Fibroblast of peridontal ligament (primary cell): ENCODE results near the gene MTMR4.
"Not testable (repeated sequence)": the region's sequence is repeated elsewhere in the genome, so short reads cannot be mapped to it uniquely, and the experiment has no call there.

Experiments
- DNase-seq: peaks from one replicate; pipeline ENCODE4 v3.0.0-alpha.2; 2010; ENCODE audit errors: extremely low read depth

Gene MTMR4

DNA sequence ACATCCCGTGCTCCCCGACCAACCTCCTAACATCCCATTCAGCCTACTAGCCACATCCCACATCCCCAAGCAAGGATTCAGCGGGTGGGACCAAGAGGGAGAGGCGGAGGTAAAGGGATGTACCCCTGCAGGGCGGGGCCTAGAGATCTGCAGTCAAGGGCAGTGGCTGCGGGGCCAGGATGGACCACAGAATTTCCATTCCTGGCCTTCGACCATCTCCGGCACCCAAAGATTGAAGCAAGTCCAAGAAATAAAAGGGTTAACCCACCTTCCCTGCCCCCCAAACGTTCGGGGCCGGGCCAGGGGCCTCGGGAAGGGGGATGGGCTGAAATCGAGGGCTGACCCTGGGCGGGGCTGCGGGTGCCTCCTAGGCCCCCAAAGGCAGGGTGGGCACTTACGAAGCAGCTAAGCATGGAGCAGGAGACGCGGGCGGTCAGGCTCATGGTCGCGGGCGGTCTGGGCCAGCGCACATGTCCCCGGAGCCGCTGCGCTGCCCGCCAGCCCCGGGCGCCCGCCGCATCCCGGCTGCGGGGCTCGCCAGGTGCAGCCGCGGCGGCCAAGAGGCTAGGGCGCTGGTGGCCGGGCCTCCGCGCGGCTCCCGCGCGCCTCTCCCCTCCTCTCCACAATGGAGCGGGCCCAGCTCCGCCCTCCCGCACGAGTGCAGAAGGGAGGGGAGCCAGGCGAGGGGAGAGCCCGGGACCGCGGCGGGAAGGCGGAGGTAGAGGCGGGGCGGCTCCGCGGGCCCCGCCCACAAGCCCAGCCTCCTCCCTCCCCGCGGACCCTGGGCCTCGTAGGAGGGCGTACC lies at the start of gene MTMR4:
Gene MTMR4, minus strand, starts transcription at position 674 of the 805 bp plus-strand sequence. Its CDS starts 231 bp downstream, at position 443.
- peak; percentile 52 for DNase-seq

DNA sequence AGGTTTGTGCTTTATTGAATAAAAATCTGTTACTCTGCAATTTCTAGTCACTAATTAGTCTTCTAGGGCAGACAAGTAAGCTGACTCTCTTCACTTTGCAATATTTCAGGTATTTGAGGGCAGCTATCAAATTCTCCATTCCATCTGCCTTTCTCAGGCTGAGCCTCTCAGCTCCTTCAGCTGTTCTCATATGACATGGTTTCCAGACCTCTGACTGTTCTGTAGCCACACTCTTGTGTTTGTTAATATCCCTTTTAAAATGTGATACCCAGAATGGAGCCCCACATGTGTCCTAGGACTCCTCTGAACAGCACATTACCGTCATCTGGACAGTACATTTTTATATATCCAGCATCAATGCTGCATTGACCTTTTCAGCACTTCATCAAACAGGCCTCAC lies 46.1 kb upstream of the MTMR4 start:
- DNase-seq: no peak

DNA sequence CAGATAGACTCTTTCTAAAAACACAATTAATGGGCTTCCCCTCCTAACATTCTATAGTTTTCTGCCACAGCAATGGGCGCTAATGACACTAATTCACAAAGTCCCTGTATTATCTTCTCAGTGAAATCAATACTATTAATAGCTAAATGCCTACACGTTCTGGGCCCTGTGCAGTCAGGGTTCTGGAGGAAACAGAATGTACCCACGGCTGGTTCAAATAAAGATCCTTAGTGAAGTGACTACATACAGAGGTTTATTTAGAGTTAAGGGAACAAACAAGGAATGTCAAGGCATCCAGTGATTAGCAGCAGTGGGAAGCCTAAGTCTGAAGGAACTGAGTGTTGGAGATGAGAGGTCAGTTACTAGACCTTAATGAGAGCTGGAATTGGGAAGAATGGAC lies 43.5 kb upstream of the MTMR4 start:
- no peak for DNase-seq

DNA sequence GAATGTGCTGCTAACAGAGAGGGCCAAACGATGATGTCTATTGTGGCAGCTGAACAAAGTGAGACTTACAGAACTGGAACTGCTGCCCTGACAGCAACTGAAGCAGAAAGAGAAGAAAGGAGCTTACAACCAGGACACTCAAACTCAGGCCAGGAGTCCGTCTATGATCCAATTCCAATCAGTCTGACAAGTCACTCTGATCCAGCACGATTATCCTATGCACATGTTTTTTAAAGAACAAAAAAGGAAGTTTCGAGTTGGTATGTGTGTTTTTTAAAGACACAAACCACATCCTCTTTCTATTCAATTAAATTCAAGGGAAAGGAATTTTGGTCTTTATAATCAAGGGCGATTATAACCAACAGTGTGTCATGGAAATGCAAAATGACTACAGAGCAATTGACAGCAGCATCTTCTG lies 42.4 kb upstream of the MTMR4 start:
- DNase-seq: no peak

DNA sequence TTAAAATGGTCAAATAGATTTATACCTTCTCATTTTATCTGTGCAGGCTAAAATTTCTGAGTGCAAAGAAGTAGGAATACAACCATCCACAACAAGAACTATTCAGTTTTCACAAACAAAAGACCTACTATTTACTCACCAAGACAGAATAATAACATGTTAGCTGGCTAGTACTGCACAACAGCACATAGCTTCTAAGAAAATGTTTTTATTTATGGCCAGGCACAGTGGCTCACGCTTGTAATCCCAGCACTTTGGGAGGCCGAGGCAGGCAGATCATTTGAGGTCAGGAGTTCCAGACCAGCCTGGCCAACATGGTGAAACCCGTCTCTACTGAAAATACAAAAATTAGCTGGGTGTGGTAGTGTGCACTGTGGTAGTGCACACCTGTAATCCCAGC lies 40.7 kb upstream of the MTMR4 start:
- DNase-seq: not testable (repeated sequence)

DNA sequence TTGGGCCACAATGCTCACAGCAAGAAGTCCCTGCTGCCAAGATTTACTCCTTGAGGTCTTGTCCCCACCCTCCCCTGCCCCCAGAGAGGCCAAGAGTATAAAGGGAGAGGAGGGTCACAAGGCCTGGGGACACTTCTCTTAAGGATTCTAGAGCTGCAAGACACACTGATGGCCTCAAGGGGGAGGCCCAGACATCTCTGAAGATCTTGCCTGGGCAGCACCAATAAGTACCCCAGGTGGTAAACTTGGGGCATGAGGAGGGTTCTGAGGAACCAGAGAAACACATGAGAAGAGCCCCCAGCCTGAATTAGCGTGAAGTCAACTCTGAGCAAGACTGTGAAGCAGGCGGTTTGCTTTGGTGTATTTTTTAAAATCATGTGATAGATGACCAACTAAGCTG lies 26.8 kb upstream of the MTMR4 start:
- DNase-seq: no peak

DNA sequence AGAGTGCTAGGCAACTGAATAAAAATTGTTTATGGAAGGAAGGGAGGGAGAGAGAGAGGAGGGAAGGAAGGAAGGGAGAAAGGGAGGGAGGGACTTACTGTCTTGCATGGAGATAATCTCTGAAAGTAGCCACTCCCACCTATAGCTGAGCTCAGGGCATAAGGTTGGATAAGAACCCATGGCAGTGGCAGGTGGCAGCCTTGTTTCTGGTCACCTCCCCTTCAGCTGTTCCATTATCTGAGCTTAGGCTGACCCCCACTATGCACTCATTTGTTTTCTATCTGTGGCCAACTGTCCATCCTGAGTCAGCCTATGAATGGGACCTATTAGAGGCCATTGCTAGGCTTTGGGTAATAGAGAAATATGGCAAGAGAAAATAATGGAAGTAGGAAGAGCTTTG lies 25.3 kb upstream of the MTMR4 start:
- no peak for DNase-seq

DNA sequence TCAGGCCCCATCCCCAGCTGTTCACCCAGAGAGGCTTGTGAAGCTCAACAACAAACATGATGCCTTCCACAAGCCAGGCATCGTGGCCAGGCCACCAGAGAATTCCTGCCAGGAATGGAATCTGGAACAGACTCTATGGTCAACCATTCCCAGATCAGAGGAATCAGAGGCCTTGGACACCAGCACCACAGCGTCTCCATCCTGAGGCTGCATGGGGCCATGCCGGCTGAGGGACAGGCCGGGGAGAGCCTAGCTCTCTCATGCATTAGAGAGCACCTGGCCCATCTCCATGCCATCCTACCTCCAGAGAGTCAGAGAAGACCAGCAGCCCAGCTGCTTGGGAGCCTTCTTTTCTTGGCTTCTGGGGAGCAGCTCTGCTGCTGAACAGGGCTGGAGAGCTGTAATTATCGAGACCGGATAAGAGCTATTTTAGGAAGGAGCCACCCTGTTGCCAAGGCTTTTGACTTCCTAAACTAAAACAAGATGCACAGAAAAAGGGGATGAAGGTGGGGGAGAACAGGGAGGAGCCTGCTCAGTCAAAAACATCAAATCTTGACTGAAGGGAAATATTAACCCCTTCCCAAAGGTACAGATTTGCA lies 24.5 kb upstream of the MTMR4 start:
- peak; percentile 34 for DNase-seq

- no peak for DNase-seq
Observed at GRCh38 chr17:58537266-58537665, 22.8 kb upstream of the MTMR4 start.

GRCh38 chr17:58536542-58536941 lies 22.1 kb upstream of the MTMR4 start:
- no peak for DNase-seq

DNA sequence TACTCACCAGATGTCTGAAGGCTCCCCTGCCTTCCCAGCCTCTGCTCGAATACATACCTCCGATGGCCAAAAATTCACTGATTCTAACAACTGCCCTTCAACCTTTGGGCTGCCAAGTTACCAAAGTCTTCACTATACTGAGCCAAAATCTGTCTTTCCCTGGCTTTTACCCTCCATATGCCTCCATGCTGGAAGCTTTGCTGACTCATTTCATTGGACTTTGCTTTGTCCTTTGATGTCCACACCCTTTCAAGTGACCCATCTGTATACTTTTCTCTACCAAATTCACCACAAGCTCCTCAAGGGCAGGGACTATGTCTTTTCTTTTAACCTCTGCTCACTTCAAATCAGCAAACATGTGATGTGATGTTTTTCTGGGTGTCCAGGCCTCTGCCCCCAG lies 21.0 kb upstream of the MTMR4 start:
- peak; percentile 33 for DNase-seq

DNA sequence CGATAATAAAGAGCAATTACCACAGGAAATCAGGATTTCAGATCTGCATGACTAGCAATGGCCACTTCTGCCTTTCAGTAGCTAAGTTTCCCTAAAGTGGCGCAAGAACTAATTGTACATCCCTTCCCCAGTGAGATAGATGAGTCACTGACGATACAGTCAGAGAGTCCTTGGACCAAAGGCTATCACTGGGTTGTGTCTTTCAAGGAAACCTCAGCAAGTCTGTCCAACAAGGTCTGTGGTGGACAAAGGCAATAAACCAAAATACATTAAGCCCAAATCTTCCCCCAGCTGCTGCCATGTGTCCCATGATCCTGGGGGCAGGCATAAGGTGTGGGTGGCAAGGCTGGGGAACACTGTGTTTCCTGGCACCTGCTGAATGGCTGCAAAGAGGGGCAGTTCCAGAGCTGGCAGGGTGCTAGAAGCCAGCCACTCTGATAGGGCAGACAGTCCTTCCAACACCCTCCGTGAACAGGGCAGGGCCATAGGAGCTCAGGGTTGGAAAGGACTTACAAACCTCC lies 20.5 kb upstream of the MTMR4 start:
- peak; percentile 61 for DNase-seq

GRCh38 chr17:58534331-58534730 lies 19.9 kb upstream of the MTMR4 start:
- DNase-seq: no peak

- DNase-seq: no peak
Observed at GRCh38 chr17:58533616-58534188, 19.3 kb upstream of the MTMR4 start.

DNA sequence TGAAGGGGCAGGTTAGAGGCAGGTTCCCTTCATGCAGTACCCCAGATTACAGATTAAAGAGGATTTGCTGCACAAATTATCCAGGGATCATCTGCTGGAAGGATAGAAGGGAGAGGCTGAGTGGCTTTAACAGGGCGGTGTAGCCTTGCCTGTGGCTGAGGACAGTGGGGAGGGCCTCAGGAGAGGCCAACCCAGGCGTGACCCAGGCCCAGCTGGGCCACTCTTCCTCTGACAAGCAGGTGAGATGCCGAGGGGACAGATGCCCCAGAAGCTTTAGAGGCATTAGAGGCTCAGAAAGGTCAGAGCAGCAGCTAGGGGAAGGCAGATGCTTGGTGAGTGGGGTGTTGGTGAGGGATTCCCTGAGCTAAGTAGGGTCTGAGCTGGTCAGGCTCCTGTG lies 18.1 kb upstream of the MTMR4 start:
- DNase-seq: no peak

- no peak for DNase-seq
Observed at GRCh38 chr17:58531661-58532554, 17.5 kb upstream of the MTMR4 start.

- DNase-seq: no peak
Observed at GRCh38 chr17:58531122-58531521, 16.7 kb upstream of the MTMR4 start.

DNA sequence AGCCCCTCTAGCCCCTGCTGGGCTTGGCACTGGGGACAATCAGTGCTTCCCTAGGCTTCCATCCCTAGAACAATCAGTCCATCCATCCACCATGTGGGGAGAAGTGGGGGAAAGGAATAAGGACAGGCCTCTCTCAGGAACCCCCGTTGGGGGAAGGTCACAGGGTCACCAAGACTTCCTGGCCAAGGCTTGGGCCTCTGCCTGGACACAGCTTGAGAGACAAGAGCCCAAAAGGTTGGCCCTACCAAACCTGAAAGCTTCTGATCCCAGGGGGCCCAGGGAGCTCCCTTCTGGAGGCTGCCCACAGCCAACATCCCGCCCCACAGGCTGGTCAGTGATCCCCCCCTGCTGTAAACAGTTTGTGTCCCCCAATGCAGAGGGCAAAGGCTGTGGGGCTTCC lies 16.2 kb upstream of the MTMR4 start:
- DNase-seq: no peak

- no peak for DNase-seq
Observed at GRCh38 chr17:58529275-58529674, 14.8 kb upstream of the MTMR4 start.

GRCh38 chr17:58528443-58528842 lies 14.0 kb upstream of the MTMR4 start:
- no peak for DNase-seq

- DNase-seq: peak; percentile 18
Observed at GRCh38 chr17:58527949-58528348, 13.5 kb upstream of the MTMR4 start.

DNA sequence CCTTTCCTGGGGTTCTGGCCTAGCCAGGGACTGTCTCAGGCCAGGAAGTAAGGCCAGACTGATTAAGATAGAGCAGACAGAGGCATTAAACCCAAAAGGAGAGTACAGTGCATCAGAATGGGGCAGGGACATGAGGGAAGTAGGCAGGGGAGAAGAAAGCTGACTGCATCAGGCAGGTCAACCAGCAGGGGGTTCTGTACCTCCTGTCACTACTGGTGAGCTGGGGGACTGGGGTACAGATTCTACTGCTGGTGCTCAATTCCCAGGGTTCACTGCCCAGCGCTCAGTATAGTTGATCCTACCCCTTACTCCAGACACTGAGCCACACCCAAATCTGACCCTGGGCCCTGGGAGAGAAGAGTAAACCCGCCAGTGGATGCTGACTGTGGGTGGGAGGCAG lies 12.9 kb upstream of the MTMR4 start:
- no peak for DNase-seq
